Activated CD4-positive, alpha-beta T cell treated with anti-CD3 and anti-CD28 coated beads, Interleukin-2, Interleukin-6, amounts not matched to agents 100 ng/mL and 50 ng/mL, durations not matched to agents 16 hours and 8 hours (primary cell): ENCODE data around the gene PDE4D.

Source experiments
- DNase-seq: peaks from one replicate; pipeline ENCODE4 v3.0.0-alpha.2; 2020

The PDE4D gene

GRCh38 chr5:59049095-59049494 is 844.4 kb downstream of the PDE4D start:
- DNase-seq, result no peak

GRCh38 chr5:59042201-59043055 is 851.1 kb downstream of the PDE4D start:
- peak; percentile 23 for DNase-seq

DNA sequence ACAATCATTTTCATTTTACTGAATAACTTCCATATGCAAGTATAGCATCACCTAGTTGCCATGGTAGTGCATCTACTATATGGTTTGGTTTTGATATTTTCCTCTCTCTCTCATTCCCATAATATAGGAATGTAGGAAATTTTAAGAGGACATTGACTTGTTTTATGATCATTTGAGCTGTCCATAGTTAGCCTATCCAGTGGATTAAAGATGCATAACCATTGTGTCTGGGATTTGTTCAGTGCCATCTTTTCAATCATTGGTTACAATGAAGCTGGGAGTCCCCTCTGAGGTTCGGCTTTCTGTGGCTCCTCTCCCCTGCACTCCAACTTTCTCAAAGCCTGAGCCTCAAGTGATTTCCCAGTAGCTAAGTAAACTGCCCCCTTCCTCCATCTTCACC is 852.2 kb downstream of the PDE4D start:
- DNase-seq, result no peak

- DNase-seq, result no peak
Observed at GRCh38 chr5:59040804-59041201, 852.7 kb downstream of the PDE4D start.

DNA sequence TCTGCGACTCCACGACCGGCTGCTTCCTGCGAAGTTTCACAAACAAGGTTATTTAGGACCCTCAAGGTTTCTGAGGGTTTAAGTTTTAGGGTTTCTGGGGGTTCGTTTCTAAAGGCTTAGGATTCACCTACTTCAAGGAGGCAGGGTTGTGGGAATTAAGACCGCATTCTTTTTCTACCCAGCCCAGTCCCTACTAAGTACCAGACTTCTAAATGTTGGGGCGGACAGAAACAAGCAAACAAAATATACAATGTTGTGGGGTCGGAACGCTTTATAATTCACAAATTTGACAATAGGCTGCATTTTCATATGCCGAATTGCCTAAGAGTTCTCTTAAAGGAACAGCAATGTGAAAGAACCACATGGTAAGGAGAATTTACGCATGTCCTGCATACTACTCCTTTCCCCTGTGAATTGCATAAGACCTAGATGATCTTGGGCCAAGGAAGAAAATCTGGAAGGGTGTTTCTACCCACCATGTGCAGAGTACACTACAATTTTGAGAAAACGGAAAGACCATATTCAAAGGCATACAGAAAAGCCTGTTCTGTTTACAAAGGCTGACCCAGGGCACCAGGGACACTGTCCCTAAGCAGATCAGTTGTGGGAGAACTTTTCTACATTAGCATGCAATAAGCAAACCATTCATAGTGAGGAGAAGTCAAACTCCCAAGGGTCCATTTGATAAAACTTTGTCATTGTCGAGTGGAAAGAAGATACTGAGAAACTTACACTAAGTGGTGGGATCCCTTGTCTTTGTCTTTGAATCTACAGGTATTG is 853.3 kb downstream of the PDE4D start:
- DNase-seq, result no peak

DNA sequence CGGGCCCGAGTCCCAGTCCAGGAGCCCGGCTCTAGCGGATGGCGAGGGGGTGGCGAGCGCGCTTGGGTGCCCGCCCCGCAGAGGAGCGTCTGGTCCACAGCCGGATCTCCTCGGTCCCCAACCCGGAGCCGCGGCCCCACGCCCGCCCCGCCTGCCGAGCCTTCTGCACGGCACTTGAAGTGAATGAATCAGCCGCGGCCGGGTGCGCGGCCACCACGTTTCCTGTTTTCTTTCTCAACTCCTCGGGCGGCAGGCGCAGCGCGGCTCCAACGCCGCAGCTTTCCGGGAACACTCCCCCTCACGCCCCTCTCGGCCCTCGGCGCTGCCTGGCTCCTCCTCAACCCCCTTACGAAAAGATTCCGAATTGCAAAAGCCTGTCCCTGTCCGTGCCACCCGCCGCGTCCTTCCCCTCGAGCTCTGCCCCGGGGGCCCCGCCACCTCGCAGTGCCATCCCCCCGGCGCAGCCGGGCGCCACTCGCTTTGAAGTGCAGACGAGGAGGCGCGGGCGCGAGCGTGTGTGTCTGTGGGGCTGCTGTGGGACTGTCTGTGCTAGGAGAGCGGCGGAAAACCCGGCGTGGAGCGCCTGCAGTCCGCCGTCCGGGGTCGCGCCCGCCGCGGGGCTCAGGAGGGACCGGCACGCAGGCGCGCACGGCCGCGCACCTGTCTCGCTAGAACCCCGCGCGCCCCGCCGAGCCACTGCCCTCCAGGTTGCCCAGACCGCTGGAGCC is 854.1 kb downstream of the PDE4D start:
- peak; percentile 94 for DNase-seq

GRCh38 chr5:59038798-59039295 is 854.7 kb downstream of the PDE4D start:
- DNase-seq, result peak; percentile 33

GRCh38 chr5:59037941-59038797 is 855.4 kb downstream of the PDE4D start:
- no peak for DNase-seq

GRCh38 chr5:59037453-59037852 is 856.1 kb downstream of the PDE4D start:
- no peak for DNase-seq

- no peak for DNase-seq
Observed at GRCh38 chr5:59037041-59037440, 856.5 kb downstream of the PDE4D start.

DNA sequence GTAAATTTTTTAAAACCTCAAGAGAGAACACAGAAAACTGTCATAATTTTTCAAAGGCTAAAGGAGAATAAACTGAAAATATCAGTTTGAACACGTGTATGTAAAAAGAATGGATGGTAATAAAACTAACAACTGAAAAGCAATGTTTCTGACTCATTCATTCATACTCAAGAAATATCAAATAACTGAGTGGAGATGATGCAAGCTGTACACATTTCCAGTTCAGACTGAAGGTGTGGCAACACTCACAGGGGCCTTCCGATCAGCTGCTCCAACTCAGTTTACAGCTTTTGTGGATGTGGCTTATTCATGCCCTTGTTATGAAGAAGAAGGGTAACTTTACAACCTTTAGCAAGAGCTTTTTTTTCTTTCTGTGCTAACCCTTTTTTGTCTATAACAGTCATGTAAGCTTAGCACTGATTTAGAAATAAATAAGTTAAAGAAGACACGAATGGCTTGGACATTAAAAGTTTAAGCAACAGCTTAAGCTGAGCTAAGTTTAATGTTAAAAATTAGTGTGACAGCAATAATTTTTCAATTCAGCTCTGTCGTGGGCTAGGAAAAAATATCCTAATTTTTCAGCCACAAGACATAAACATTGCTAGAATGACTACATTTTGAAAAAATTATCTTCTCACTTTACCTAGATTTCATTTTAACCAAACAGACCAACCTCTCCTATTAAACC is 857.1 kb downstream of the PDE4D start:
- DNase-seq, result peak; percentile 73

- DNase-seq, result no peak
Observed at GRCh38 chr5:59035681-59036080, 857.8 kb downstream of the PDE4D start.

DNA sequence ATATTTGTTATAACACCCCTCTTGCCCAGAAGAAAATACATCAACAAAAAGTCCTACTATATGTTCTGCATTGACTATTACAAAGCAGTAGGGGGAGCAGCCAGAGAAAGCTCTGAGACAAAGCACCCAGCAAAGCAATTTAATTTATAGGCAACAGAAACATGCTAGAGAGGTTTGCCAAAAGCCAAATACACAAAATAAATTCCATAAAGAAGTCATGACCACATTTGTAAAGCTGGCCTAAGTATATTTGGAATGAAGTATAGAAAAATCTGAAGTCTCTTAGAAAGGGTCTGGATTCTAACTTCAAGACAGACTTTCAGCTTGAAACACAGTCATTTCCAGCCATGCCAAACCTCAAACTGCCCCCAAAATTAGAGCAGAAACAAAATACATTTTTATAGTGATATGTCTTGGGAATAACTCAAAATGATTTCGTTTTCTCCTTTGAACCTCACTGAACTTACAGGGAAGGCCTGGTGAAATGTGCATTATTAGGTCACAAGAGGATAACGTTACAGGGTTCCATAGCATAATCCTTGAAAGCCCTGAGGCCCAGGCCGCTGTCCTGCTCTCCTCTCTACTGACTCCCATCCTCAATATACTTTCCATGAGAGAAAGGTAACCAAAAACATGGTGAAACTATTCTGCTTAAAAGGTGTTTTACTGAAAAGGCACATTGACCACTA is 858.9 kb downstream of the PDE4D start:
- DNase-seq, result peak; percentile 53

GRCh38 chr5:59027145-59027907 is 866.2 kb downstream of the PDE4D start:
- DNase-seq, result no peak

- DNase-seq, result no peak
Observed at GRCh38 chr5:59025734-59026133, 867.8 kb downstream of the PDE4D start.

DNA sequence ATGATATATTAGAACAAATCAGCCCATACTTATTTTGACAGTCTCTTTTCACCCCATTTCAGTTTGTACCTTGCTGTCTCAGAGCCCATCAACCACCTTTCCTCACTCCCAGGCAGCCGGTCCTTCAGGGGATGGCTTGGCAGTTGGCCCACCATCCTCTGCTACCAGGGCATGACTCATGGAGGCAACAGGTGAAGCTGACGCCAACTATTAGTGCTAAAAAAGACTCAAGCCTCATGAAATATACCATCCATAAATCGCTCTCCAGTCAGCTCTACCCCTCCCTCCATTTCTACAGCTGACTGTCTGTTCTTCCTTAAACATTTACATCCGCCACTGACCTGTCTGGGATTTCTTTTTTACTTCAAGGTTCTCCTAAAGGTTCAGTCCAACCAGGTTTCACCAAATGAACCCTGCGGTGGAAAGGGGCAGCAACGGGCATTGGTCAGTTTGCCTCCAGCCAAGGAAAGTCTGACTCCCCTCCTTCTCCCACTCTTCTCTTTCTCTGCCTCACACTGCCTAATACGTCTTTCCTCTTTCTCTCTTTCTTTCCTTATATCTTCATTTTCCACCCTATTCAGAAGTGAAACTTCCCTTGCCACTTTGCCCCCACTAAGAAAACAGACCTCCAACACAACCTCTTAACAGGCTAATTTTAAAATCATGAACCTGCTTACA is 871.5 kb downstream of the PDE4D start:
- DNase-seq, result no peak

DNA sequence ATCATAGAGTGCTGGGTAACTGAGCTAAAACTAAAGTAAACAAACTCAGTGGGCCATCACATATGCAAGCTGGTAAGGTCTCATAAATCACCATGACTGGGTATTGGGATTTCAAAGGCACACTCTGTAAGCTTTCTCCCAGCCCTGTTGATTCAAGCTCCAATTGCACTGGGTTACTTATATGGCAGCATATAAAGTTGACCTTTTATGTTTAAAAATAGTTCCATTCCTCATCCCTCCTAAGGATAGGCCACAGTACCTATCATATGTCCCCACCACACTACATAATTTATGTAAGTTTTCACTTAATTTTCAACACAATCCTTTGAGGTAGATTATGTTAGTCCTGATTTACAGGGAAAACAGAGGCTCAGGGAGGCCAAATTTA is 872.2 kb downstream of the PDE4D start:
- no peak for DNase-seq

- DNase-seq, result peak; percentile 66
Observed at GRCh38 chr5:59020611-59021285, 872.8 kb downstream of the PDE4D start.

GRCh38 chr5:59019078-59019477 is 874.4 kb downstream of the PDE4D start:
- DNase-seq, result no peak
